Measurements from ENCODE around the gene CCNL2.
A peak's percentile ranks its signal among the peaks of the same experiment; 100 is the strongest.

The CCNL2 gene

GRCh38 chr1:1353389-1354151 is 45.6 kb downstream of the CCNL2 start:
- Histone ChIP-seq H3K4me3 (replicated peaks; ENCODE audit: insufficient read depth, low read length) (no peak overlapping the region), H3K27ac (replicated peaks) (no peak overlapping the region), H3K27me3 (ENCODE audit: insufficient read depth, poor library complexity, severe bottlenecking) (peaks cover 51% of the 10 kb centered on the region)
- TF ChIP-seq GABPA (IDR thresholded peaks at IDR 0.05; ENCODE audit: low read depth) (no peak), POLR2AphosphoS5 (IDR thresholded peaks at IDR 0.05; ENCODE audit: low read depth) (no peak), CTCF (IDR thresholded peaks at IDR 0.05; ENCODE audit: insufficient read depth, low read length) (no peak), SPI1 (IDR thresholded peaks at IDR 0.05; ENCODE audit: borderline replicate concordance, low read depth) (no peak), REST (IDR thresholded peaks at IDR 0.05; ENCODE audit: insufficient replicate concordance, low read depth) (no peak)
- DNase-seq (ENCODE audit: low read depth in 1 of 2, low spot score in 1 of 2) = no peak

- TF ChIP-seq POLR2AphosphoS5 (IDR thresholded peaks at IDR 0.05; ENCODE audit: low read depth) (no peak), REST (IDR thresholded peaks at IDR 0.05; ENCODE audit: insufficient replicate concordance, low read depth) (no peak), CTCF (IDR thresholded peaks at IDR 0.05; ENCODE audit: insufficient read depth, low read length) (no peak), SPI1 (IDR thresholded peaks at IDR 0.05; ENCODE audit: borderline replicate concordance, low read depth) (no peak), GABPA (IDR thresholded peaks at IDR 0.05; ENCODE audit: low read depth) (no peak)
- Histone ChIP-seq H3K27me3 (ENCODE audit: insufficient read depth, poor library complexity, severe bottlenecking) (peaks cover 44% of the 10 kb centered on the region), H3K27ac (replicated peaks) (no peak overlapping the region), H3K4me3 (replicated peaks; ENCODE audit: insufficient read depth, low read length) (no peak overlapping the region)
- DNase-seq (ENCODE audit: low read depth in 1 of 2, low spot score in 1 of 2) = no peak
Measured at GRCh38 chr1:1352786-1353388, 46.2 kb downstream of the CCNL2 start.

GRCh38 chr1:1351511-1352427 is 47.4 kb downstream of the CCNL2 start:
- H3K4me3 ChIP-seq (replicated peaks; ENCODE audit: insufficient read depth, low read length) = no peak overlapping the region
- no peak for DNase-seq (ENCODE audit: low read depth in 1 of 2, low spot score in 1 of 2)
- TF ChIP-seq POLR2AphosphoS5 (IDR thresholded peaks at IDR 0.05; ENCODE audit: low read depth) (0 out of 2 replicates have a peak, but pooled peaks have one; percentile 22), GABPA (IDR thresholded peaks at IDR 0.05; ENCODE audit: low read depth) (no peak), SPI1 (IDR thresholded peaks at IDR 0.05; ENCODE audit: borderline replicate concordance, low read depth) (no peak), CTCF (IDR thresholded peaks at IDR 0.05; ENCODE audit: insufficient read depth, low read length) (no peak)
- peaks cover 33% of the 10 kb centered on the region for H3K27me3 ChIP-seq (ENCODE audit: insufficient read depth, poor library complexity, severe bottlenecking)
- H3K27ac ChIP-seq (replicated peaks) = no peak overlapping the region

Data from HL-60 (cell line).